Mesenchymal stem cell (in vitro differentiated cells and primary cell): ENCODE results near the gene AGAP1.

Source experiments
- DNase-seq: peaks from one replicate; pipeline ENCODE4 v3.0.0-alpha.2; 2013
- H2AFZ ChIP-seq: one replicate; pipeline ENCODE4 v1.6.1; 2013; ENCODE audit warnings: low read depth, mild to moderate bottlenecking, control low read depth, inconsistent platforms, low read length, moderate library complexity
- H2AK5ac ChIP-seq: 2 replicates; pipeline ENCODE4 v1.6.1; 2013; ENCODE audit warnings: low read length, moderate library complexity, mild to moderate bottlenecking, inconsistent platforms; ENCODE audit not compliant: severe bottlenecking
- H2BK120ac ChIP-seq: one replicate; pipeline ENCODE4 v1.6.1; 2013; ENCODE audit warnings: low read depth, mild to moderate bottlenecking, inconsistent platforms, low read length, moderate library complexity
- H2BK12ac ChIP-seq, 2 experiments: one replicate each; pipeline ENCODE4 v1.6.1; 2013; ENCODE audit warnings: inconsistent platforms in 2 of 2, low read length in 2 of 2, mild to moderate bottlenecking in 2 of 2, moderate library complexity in 2 of 2, control low read depth in 1 of 2
- H2BK15ac ChIP-seq: one replicate; pipeline ENCODE4 v1.6.1; 2013; ENCODE audit warnings: mild to moderate bottlenecking, low read depth, inconsistent platforms; ENCODE audit not compliant: poor library complexity, severe bottlenecking
- H2BK5ac ChIP-seq: 2 replicates; pipeline ENCODE4 v1.6.1; 2013; ENCODE audit warnings: low read depth, mild to moderate bottlenecking, low read length, control low read depth, inconsistent platforms; ENCODE audit not compliant: poor library complexity, severe bottlenecking
- H3K14ac ChIP-seq, 2 experiments: one replicate each; pipeline ENCODE4 v1.6.1; 2013; ENCODE audit warnings: inconsistent platforms in 2 of 2, low read length in 2 of 2, control low read depth in 1 of 2, mild to moderate bottlenecking in 1 of 2, moderate library complexity in 1 of 2
- H3K18ac ChIP-seq, 2 experiments: one replicate each; pipeline ENCODE4 v1.6.1; 2013; ENCODE audit warnings: inconsistent platforms in 2 of 2, low read length in 2 of 2, control low read depth in 1 of 2, low read depth in 1 of 2, mild to moderate bottlenecking in 1 of 2
- H3K23ac ChIP-seq, 2 experiments: one replicate each; pipeline ENCODE4 v1.6.1; 2013; ENCODE audit warnings: inconsistent platforms in 2 of 2, low read length in 2 of 2, mild to moderate bottlenecking in 2 of 2, moderate library complexity in 2 of 2, control low read depth in 1 of 2
- H3K27ac ChIP-seq: 2 replicates; pipeline ENCODE4 v1.5.1; 2013; ENCODE audit warnings: mild to moderate bottlenecking, moderate library complexity, low read length, control low read depth, inconsistent platforms; ENCODE audit not compliant: poor library complexity, severe bottlenecking
- H3K27me3 ChIP-seq, 2 experiments: 2 replicates each; pipeline versions ENCODE4 v1.6.1 to v1.7.0; 2013; ENCODE audit warnings: low read length in 2 of 2, mild to moderate bottlenecking in 2 of 2, moderate library complexity in 2 of 2, control low read depth in 1 of 2, inconsistent platforms in 1 of 2; ENCODE audit not compliant: control insufficient read depth in 1 of 2, insufficient read depth in 1 of 2
- H3K36me3 ChIP-seq, 2 experiments: 2 replicates each; pipeline versions ENCODE4 v1.6.1 to v1.7.0; 2013; ENCODE audit warnings: low read length in 2 of 2, control low read depth in 1 of 2, inconsistent platforms in 1 of 2, low read depth in 1 of 2, mild to moderate bottlenecking in 1 of 2; ENCODE audit not compliant: insufficient read depth in 2 of 2, control insufficient read depth in 1 of 2
- H3K4ac ChIP-seq, 2 experiments: one replicate each; pipeline ENCODE4 v1.6.1; 2013; ENCODE audit warnings: inconsistent platforms in 2 of 2, low read length in 2 of 2, mild to moderate bottlenecking in 2 of 2, moderate library complexity in 2 of 2, control low read depth in 1 of 2, low read depth in 1 of 2
- H3K4me1 ChIP-seq: 2 replicates; pipeline ENCODE4 v1.6.1; 2013; ENCODE audit warnings: low read depth, low read length, control low read depth; ENCODE audit not compliant: control insufficient read depth, insufficient read depth
- H3K4me2 ChIP-seq: 2 replicates; pipeline ENCODE4 v1.6.1; 2013; ENCODE audit warnings: low read length, mild to moderate bottlenecking, inconsistent platforms; ENCODE audit not compliant: poor library complexity, severe bottlenecking
- H3K4me3 ChIP-seq, 2 experiments: 2 replicates each; pipeline versions ENCODE4 v1.5.1 to v1.7.0; 2013; ENCODE audit warnings: low read length in 2 of 2, mild to moderate bottlenecking in 2 of 2, control low read depth in 1 of 2, low read depth in 1 of 2; ENCODE audit not compliant: insufficient read depth in 1 of 2
- H3K79me1 ChIP-seq: replicated peaks from 2 replicates; pipeline ENCODE4 v1.6.1; 2013; ENCODE audit warnings: mild to moderate bottlenecking, control low read depth, low read length, inconsistent platforms; ENCODE audit not compliant: poor library complexity, severe bottlenecking
- H3K9ac ChIP-seq: 2 replicates; pipeline ENCODE4 v1.7.0; 2013; ENCODE audit warnings: mild to moderate bottlenecking, low read length, moderate library complexity
- H3K9me3 ChIP-seq: 2 replicates; pipeline ENCODE4 v1.7.0; 2013; ENCODE audit warnings: mild to moderate bottlenecking, low read length; ENCODE audit not compliant: control insufficient read depth
- H4K8ac ChIP-seq: one replicate; pipeline ENCODE4 v1.6.1; 2013; ENCODE audit warnings: inconsistent platforms, mild to moderate bottlenecking, low read length, moderate library complexity
- H4K91ac ChIP-seq: one replicate; pipeline ENCODE4 v1.6.1; 2013; ENCODE audit warnings: mild to moderate bottlenecking, low read length, inconsistent platforms
- WGBS: methylation state at CpG from one replicate; pipeline ENCODE4 v1.1.7; 2013; ENCODE audit warnings: mixed read lengths; 5-methylcytosine and 5-hydroxymethylcytosine counted together

The AGAP1 gene

GRCh38 chr2:235497096-235497495 is 3.3 kb downstream of the AGAP1 start:
- Histone ChIP-seq H2BK5ac (no peak overlapping the region), H3K27ac (no peak overlapping the region), H3K4me2 (no peak overlapping the region), H3K36me3 (peaks cover 0 to 8% of the 10 kb centered on the region in 2 experiments), H2AK5ac (no peak overlapping the region), H4K91ac (no peak overlapping the region), H3K4me1 (peaks cover 42% of the 10 kb centered on the region), H4K8ac (no peak overlapping the region), H3K27me3 (no peaks in the 10 kb centered on the region), H3K4me3 (no peak overlapping the region), H2BK15ac (no peak overlapping the region), H3K9me3 (no peaks in the 10 kb centered on the region), H3K23ac (peak overlapping the region in 1 of 2 experiments; percentile 63), H3K9ac (no peak overlapping the region), H3K18ac (no peak overlapping the region), H3K79me1 (peaks cover 23% of the 10 kb centered on the region), H3K4ac (no peak overlapping the region), H3K14ac (no peak overlapping the region), H2BK12ac (no peak overlapping the region), H2AFZ (no peak overlapping the region), H2BK120ac (no peak overlapping the region)
- WGBS = 92% methylated on average over 3 of the region's 3 CpGs
- DNase-seq = no peak

DNA sequence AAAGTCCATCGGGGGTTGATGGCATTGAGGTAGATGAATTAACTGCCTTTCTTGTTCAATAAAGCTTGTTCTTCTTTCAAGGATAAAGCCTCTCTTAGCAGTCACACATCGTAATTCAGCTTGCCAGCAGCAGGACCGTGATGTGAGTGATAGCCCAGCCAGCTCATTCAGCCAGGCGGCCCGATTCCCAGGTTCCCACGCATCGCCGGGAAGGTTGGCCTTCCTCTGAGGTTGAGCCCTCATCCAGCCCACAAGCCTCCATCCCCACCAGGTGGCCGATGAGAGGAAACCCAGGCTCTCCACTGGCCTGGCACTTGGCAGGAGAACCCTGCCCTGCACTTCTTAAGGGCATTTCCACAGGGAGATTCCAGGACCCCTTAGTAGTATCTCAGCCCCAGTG is 4.7 kb downstream of the AGAP1 start:
- Histone ChIP-seq H2BK120ac (no peak overlapping the region), H2BK12ac (no peak overlapping the region), H2AFZ (no peak overlapping the region), H3K4me3 (no peak overlapping the region), H3K14ac (no peak overlapping the region), H3K36me3 (peaks cover 0 to 8% of the 10 kb centered on the region in 2 experiments), H3K27ac (no peak overlapping the region), H3K9me3 (no peaks in the 10 kb centered on the region), H3K23ac (no peak overlapping the region), H2BK15ac (no peak overlapping the region), H3K18ac (no peak overlapping the region), H3K4me1 (peaks cover 39% of the 10 kb centered on the region), H3K9ac (no peak overlapping the region), H4K8ac (no peak overlapping the region), H2AK5ac (no peak overlapping the region), H3K79me1 (peaks cover 25% of the 10 kb centered on the region), H3K4ac (no peak overlapping the region), H2BK5ac (no peak overlapping the region), H3K4me2 (no peak overlapping the region), H3K27me3 (no peaks in the 10 kb centered on the region), H4K91ac (peak overlapping the region; percentile 1)
- 84% methylated on average over 9 of the region's 9 CpGs for WGBS
- DNase-seq = no peak

DNA sequence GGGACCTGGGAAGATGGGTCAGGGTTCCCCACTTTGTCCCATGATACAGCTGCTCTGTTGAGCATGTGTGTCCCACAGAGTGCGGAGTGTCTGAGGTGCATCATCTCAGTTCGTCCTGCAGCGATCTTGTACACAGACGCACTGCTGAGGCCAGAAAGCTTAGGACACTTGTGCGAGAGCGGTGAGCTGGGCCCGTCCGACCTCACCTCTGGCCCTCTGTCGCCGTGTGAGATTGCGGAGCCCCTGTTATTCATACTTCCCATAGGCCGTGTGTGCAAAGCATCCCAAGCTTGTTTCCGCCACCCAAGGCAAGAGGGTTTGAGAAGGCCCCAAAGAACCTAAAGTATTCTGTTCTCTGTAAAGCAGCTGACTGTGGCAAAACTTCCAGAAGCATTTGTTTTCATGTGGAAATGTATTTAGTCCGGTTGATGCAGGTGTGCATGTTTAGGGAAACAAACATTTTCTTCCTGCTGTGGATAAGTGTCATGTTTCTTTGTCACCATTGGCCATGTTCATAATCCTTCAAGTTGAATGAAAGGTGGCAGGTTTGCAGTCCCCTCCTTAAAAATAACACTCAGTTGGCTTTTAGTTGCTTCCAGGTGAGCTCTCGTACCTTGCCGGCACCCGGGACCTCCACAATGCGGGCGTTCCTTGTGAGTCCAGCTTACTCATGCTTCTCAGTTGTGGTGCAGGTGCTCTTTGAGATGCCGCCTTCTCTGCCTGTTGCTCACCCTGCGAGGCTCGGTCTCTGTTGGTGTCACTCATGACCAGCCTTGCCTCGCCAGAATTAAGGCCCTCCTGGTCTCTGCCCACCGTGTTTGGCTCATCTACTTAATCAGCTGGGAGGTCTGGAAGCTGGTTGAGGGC is 5.3 kb downstream of the AGAP1 start:
- Histone ChIP-seq H3K9ac (no peak overlapping the region), H2BK120ac (no peak overlapping the region), H4K91ac (peak overlapping the region; percentile 1), H3K4me2 (no peak overlapping the region), H3K4me3 (no peak overlapping the region), H2AK5ac (no peak overlapping the region), H3K79me1 (peaks cover 25% of the 10 kb centered on the region), H3K9me3 (no peaks in the 10 kb centered on the region), H2AFZ (no peak overlapping the region), H3K36me3 (peaks cover 0 to 8% of the 10 kb centered on the region in 2 experiments), H4K8ac (no peak overlapping the region), H3K27ac (no peak overlapping the region), H3K4ac (no peak overlapping the region), H2BK5ac (no peak overlapping the region), H2BK12ac (peak overlapping the region in 1 of 2 experiments; percentile 26), H3K27me3 (no peaks in the 10 kb centered on the region), H3K18ac (no peak overlapping the region), H3K23ac (no peak overlapping the region), H3K4me1 (peaks cover 39% of the 10 kb centered on the region), H2BK15ac (peak overlapping the region; percentile 60), H3K14ac (no peak overlapping the region)
- no peak for DNase-seq
- WGBS = 95% methylated on average over 24 of the region's 24 CpGs

- peak overlapping the region; percentile 73 for H2AK5ac ChIP-seq
- H2BK120ac ChIP-seq = peak overlapping the region; percentile 87
- peak overlapping the region; percentile 58 to 69 for H3K18ac ChIP-seq
- H2BK12ac ChIP-seq = peak overlapping the region; percentile 80 to 92
- H4K91ac ChIP-seq = peak overlapping the region; percentile 73
- H3K4ac ChIP-seq = peak overlapping the region; percentile 13 to 60
- H4K8ac ChIP-seq = peak overlapping the region; percentile 35
- H3K27me3 ChIP-seq = no peaks in the 10 kb centered on the region
- no peaks in the 10 kb centered on the region for H3K9me3 ChIP-seq
- H3K4me3 ChIP-seq = no peak overlapping the region
- no peak for DNase-seq
- H2BK5ac ChIP-seq = no peak overlapping the region
- no peak overlapping the region for H3K27ac ChIP-seq
- H3K4me2 ChIP-seq = no peak overlapping the region
- H3K36me3 ChIP-seq = peaks cover 0 to 8% of the 10 kb centered on the region in 2 experiments
- H3K14ac ChIP-seq = peak overlapping the region in 1 of 2 experiments; percentile 71
- peaks cover 42% of the 10 kb centered on the region for H3K4me1 ChIP-seq
- 90% methylated on average over 13 of the region's 13 CpGs for WGBS
- H3K79me1 ChIP-seq = peaks cover 26% of the 10 kb centered on the region
- H3K23ac ChIP-seq = peak overlapping the region in 1 of 2 experiments; percentile 70
- H2BK15ac ChIP-seq = peak overlapping the region; percentile 58
- H2AFZ ChIP-seq = no peak overlapping the region
- no peak overlapping the region for H3K9ac ChIP-seq
Observed at GRCh38 chr2:235500110-235500760, 6.4 kb downstream of the AGAP1 start.
